Measurements from ENCODE around the gene SYNPO2.
"Not testable (repeated sequence)": the region's sequence is repeated elsewhere in the genome, so short reads cannot be mapped to it uniquely, and the experiment has no call there.

The SYNPO2 gene

DNA sequence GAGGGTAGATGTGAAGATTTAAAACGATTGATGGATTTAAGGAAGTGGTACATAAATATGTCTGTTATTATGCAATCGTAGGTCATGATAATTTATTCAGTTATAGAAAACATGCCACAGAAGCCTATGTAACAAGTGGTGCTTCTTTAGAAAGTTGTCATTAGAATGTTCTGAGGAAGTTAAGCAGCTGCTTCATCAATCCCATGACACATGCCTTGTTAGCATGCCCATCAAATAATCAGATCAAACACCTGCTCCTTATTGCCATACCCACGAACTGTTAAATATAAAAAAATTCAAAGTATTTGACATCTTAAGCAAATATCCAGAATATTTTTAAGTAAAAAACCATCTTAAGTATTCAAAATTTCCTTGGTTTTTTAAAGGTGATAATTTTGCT is 170.6 kb downstream of the SYNPO2 start:
- no peak for DNase-seq (ENCODE audit: low read depth, low spot score)

DNA sequence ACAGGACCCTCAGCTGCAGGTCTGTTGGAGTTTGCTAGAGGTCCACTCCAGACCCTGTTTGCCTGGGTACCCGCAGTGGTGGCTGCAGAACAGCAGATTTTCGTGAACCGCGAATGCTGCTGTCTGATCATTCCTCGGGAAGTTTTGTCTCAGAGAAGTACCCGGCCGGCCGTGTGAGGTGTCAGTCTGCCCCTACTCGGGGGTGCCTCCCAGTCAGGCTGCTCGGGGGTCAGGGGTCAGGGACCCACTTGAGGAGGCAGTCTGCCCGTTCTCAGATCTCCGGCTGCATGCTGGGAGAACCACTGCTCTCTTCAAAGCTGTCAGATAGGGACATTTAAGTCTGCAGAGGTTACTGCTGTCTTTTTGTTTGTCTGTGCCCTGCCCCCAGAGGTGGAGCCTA is 178.5 kb downstream of the SYNPO2 start:
- DNase-seq (ENCODE audit: low read depth, low spot score) = not testable (repeated sequence)

DNA sequence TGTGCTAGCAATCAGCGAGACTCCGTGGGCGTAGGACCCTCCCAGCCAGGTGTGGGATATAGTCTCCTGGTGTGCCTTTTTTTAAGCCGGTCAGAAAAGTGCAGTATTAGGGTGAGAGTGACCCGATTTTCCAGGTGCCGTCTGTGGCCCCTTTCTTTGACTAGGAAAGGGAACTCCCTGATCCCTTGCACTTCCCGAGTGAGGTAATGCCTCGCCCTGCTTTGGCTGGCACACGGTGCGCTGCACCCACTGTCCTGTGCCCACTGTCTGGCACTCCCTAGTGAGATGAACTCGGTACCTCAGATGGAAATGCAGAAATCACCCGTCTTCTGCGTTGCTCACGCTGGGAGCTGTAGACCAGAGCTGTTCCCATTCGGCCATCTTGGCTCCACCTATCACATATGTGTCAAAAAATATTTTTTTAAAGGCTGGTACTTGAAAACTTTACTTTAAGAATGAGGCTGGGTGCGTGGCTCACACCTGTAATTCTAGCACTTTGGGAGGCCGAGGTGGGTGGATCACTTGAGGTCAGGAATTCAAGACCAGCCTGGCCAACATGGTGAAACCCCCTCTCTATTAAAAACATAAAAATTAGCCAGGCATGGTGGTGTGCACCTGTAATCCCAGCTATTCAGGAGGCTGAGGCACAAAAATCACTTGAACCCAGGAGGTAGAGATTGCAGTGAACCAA is 179.2 kb downstream of the SYNPO2 start:
- DNase-seq (ENCODE audit: low read depth, low spot score) = not testable (repeated sequence)

- DNase-seq (ENCODE audit: low read depth, low spot score) = no peak
Measured at GRCh38 chr4:119068529-119068962, 179.9 kb downstream of the SYNPO2 start.

DNA sequence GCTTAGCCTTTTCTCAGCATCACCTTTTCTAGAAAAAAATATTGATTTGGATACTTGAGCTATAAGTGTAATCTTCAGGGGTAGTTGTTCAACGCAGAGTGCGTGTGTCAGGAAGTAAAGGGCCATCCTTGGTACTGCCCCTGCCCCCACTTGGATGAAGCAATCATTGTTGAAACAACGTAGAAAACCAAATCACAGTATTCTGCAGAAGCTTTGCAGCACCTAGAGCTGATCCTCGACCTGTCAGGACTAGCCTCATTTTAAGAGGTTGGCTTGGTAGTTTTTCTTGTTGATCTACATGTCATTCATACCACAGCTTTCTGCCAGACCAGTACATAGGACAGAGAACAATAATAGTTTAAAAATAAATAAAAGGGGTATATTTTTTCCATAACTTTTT is 181.6 kb downstream of the SYNPO2 start:
- DNase-seq (ENCODE audit: low read depth, low spot score) = no peak

DNA sequence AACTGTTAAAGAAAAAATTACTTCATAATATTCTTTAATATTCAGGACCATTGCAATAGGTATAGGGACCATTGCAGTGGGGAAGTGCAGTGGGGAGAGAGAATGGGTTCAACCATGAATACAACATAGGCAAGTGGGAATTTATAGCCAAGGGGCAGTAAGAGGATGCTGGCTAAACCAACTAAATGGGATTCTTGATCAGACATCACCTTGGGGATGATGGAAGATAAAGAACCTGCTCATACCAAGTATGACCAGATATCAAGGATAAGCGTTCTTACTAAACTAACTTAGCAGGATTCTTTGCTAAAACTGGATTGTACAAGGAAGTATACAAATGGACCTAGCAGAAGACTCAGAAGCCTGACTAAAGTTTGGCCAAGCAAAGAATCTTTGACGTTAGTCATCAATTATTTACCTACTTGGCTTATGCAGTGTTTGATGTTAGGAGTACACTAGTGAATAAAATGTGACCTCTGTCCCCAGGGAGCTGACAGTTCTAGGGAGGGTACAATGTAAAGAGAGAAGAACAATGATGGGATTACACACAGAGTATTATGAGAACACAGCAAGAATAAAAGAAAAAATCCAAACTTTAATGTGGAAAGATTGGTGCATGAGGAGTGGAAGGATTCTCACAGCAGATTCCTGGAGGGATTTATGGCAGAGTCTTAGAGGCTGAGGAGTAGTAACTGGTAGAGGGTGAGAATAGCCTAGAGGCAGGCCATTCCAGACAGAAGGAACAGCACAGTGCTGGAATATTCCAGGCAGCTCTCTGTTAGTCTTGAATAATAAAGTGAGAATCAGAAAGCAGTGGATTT is 192.3 kb downstream of the SYNPO2 start:
- DNase-seq (ENCODE audit: low read depth, low spot score) = no peak

GRCh38 chr4:119081542-119081859 is 192.8 kb downstream of the SYNPO2 start:
- no peak for DNase-seq (ENCODE audit: low read depth, low spot score)

- no peak for DNase-seq (ENCODE audit: low read depth, low spot score)
Measured at GRCh38 chr4:119081943-119082342, 193.3 kb downstream of the SYNPO2 start.

GRCh38 chr4:119082661-119083060 is 194.0 kb downstream of the SYNPO2 start:
- no peak for DNase-seq (ENCODE audit: low read depth, low spot score)

- no peak for DNase-seq (ENCODE audit: low read depth, low spot score)
Measured at GRCh38 chr4:119084513-119084912, 195.9 kb downstream of the SYNPO2 start.

- DNase-seq (ENCODE audit: low read depth, low spot score) = no peak
Measured at GRCh38 chr4:119087121-119087520, 198.5 kb downstream of the SYNPO2 start.

- no peak for DNase-seq (ENCODE audit: low read depth, low spot score)
Measured at GRCh38 chr4:119087656-119088055, 199.0 kb downstream of the SYNPO2 start.

- no peak for DNase-seq (ENCODE audit: low read depth, low spot score)
Measured at GRCh38 chr4:119093042-119093827, 204.6 kb downstream of the SYNPO2 start.

DNA sequence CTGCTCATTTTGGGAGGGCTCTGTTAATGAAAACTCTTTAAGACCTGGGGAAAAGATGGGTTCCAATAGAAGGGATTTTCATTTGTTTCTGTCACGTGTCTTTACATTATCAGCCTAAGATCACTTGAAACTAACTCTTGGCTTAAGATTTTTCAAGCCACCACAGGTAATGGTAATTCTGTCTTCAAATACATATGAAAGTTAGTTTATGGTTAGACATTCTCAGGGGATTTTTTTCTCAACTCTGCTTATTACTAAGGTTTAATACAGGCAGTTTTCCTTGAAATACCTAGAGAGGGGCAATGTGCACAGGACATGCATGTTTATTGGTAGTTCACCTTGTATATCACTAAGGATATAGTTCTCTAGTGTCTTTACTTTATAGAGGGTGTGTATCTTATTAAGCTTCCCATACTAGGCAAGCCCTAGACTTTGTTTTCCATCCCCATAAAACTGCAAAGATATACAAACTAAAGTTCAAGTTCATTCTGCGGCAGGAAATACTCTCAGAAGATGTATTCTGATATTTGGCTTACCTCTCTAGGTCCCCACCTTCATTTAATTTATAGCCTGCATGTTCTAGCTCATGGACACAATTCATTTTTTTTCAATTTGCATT is 208.7 kb downstream of the SYNPO2 start:
- no peak for DNase-seq (ENCODE audit: low read depth, low spot score)

- no peak for DNase-seq (ENCODE audit: low read depth, low spot score)
Measured at GRCh38 chr4:119098306-119098705, 209.7 kb downstream of the SYNPO2 start.

GRCh38 chr4:119099227-119099810 is 210.7 kb downstream of the SYNPO2 start:
- DNase-seq (ENCODE audit: low read depth, low spot score) = no peak

- DNase-seq (ENCODE audit: low read depth, low spot score) = no peak
Measured at GRCh38 chr4:119100655-119101054, 212.0 kb downstream of the SYNPO2 start.

DNA sequence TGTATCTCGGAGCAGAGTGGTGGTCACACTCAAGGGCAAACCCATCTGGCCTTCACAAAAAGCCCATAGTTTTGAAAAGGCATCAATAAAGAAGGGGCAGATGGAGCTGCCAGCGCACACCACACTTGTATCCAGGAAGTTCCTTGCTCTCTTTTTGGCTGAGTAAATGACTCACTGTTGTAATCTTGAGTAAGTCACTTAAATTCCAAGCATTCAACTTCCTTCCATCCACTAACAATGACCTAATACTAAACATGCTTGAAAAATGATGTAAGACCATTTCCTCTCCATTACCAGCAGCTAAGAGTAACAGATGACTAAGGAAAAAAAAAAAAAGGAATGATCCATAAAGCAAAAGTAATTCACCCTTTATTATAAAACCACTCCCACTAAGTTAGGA is 214.6 kb downstream of the SYNPO2 start:
- no peak for DNase-seq (ENCODE audit: low read depth, low spot score)

- DNase-seq (ENCODE audit: low read depth, low spot score) = no peak
Measured at GRCh38 chr4:119104644-119105273, 216.1 kb downstream of the SYNPO2 start.

DNA sequence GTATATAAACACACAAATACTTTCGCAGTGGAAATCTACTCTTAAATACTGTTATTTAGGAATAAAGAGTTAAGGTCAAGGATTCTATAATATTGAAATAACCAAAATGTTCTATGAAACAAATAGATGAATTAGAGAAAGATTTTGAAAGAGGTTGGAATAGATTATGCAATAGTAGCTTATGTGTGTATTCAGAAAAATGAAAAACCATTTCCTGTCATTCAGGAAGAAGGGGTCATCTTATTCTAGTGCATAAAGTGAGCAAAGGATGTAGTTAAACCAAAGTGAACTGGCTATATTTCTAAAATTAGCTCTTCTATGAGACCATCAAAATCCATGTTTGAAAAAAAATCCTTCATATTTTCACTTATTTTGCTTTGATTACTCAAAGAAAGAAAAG is 217.0 kb downstream of the SYNPO2 start:
- no peak for DNase-seq (ENCODE audit: low read depth, low spot score)
